Breast epithelium (tissue), 3 donors: ENCODE data around the gene FAIM2.

Experiments used
- CTCF ChIP-seq, 3 donors: fragments of 450-650 bp; IDR thresholded peaks; one replicate each; pipeline ENCODE4 v1.5.1; 2016 to 2017; ENCODE audit warnings: antibody characterized with exemption in 3 of 3, mild to moderate bottlenecking in 3 of 3, moderate library complexity in 3 of 3
- POLR2A ChIP-seq: fragments of 450-650 bp; IDR thresholded peaks from one replicate; pipeline ENCODE4 v1.6.1; 2016; ENCODE audit warnings: antibody characterized with exemption, mild to moderate bottlenecking, moderate library complexity
- POLR2AphosphoS5 ChIP-seq, 3 donors: sonication (generic); formaldehyde crosslinking; IDR thresholded peaks; one replicate each; pipeline ENCODE4 v1.6.1; 2017; ENCODE audit warnings: antibody characterized with exemption in 3 of 3

DNA sequence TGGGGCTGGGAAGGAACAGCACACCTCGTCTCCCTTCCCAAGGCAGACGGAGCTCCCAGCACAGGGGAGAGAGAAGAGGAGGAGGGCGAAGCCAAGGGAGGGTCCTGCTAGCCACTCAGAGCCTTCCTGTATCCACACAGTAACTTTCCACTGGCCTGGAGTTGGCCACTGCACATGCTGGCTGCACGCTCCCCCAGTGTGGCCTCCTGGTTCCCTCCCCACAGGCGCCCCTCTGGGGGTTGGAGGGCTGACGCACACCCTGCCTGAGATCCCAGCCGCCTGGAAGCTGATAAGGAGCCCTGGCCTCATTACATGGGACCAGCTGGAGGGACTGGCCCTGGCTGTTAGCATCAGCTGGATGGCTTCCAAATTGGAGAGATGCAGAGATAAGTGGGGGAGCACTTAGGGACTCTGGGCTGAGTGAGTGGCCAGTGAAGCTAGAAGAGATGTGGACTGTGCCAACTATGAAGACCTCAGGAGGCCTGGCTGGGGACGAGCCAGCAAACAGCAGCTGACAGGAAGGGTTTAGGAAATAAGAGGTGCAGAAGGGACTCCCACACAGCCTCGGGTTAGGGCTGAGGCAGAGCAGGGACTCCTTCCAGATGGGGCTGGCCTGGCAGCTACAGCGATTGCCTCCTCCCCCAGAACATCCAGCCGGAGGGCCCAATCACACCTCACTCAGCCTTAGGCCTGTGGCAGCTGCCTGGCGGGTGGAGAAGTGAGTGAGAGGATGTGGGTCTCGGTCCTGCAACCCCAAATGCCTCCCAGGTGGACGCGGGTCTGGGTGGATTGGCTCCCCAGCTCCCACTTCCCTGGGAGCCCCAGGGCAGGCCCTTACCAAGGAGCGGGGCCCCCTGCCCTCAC, 34.5 kb downstream of the FAIM2 start:
- TF ChIP-seq CTCF (IDR thresholded peaks at IDR 0.05) (no peak), POLR2A (no peak), POLR2AphosphoS5 (IDR thresholded peaks at IDR 0.05) (peak in 1 of 3 donors; percentile 64)
